Naive B cell (primary cell): Measurements from ENCODE around the gene PWP2. TPM values are rescaled to one million over a fixed set of nuclear protein-coding genes. Genes with fewer than 3 reads are reported as not detected.
"Not testable (repeated sequence)": the region's sequence is repeated elsewhere in the genome, so short reads cannot be mapped to it uniquely, and the experiment has no call there.

Source experiments
- ATAC-seq, 2 donors: fragments of 150-1000 bp; cut with Tn5 transposase; 2 replicates each; pipeline ENCODE4 v1.10.0; 2021; ENCODE audit warnings: low read depth in 2 of 2, mild to moderate bottlenecking in 2 of 2, moderate library complexity in 2 of 2
- DNase-seq: peaks from one replicate; pipeline ENCODE4 v3.0.0; 2022
- H3K27ac Mint-ChIP-seq, 6 donors: one replicate each; pipeline ENCODE4 v1.8.0; 2020 to 2022; ENCODE audit warnings: mild to moderate bottlenecking in 6 of 6, mixed read lengths in 6 of 6, moderate library complexity in 5 of 6, inconsistent platforms in 2 of 6
- H3K27me3 Mint-ChIP-seq, 3 donors: one replicate each; pipeline ENCODE4 v1.8.0; 2021 to 2022; ENCODE audit warnings: mixed read lengths in 3 of 3, mild to moderate bottlenecking in 1 of 3
- H3K36me3 Mint-ChIP-seq, 2 donors: one replicate each; pipeline ENCODE4 v1.8.0; 2020 to 2022; ENCODE audit warnings: mixed read lengths in 2 of 2, inconsistent platforms in 1 of 2, mild to moderate bottlenecking in 1 of 2
- H3K4me1 Mint-ChIP-seq, 3 donors: one replicate each; pipeline ENCODE4 v1.8.0; 2020 to 2022; ENCODE audit warnings: mixed read lengths in 3 of 3, inconsistent platforms in 1 of 3, mild to moderate bottlenecking in 1 of 3, moderate library complexity in 1 of 3
- H3K4me3 Mint-ChIP-seq, 8 donors: one replicate each; pipeline ENCODE4 v1.8.0; 2020 to 2022; ENCODE audit warnings: mild to moderate bottlenecking in 8 of 8, mixed read lengths in 8 of 8, moderate library complexity in 8 of 8, inconsistent platforms in 2 of 8
- H3K9me3 Mint-ChIP-seq, 7 donors: one replicate each; pipeline ENCODE4 v1.8.0; 2020 to 2022; ENCODE audit warnings: mixed read lengths in 7 of 7, mild to moderate bottlenecking in 5 of 7, inconsistent platforms in 2 of 7, moderate library complexity in 1 of 7
- polyA plus RNA-seq, 6 donors: library from polyadenylated mRNA; unstranded; fragments of 300-500 nt; fragmentation: Illumina TruSeq; gene quantifications; one replicate each; pipeline ENCODE4 v1.2.3, GENCODE V29; 2021; ENCODE audit warnings: low read depth in 6 of 6

The PWP2 gene
- polyA plus RNA-seq, 6 donors from 2014 or later: 1.3 to 10.7 (median 4.3) TPM

GRCh38 chr21:44153214-44153888, 46.2 kb downstream of the PWP2 start:
- not testable (repeated sequence) for H3K4me3 Mint-ChIP-seq, H3K9me3 Mint-ChIP-seq, ATAC-seq, H3K27ac Mint-ChIP-seq, H3K36me3 Mint-ChIP-seq, DNase-seq, H3K4me1 Mint-ChIP-seq, H3K27me3 Mint-ChIP-seq

GRCh38 chr21:44153889-44154228, 46.7 kb downstream of the PWP2 start:
- DNase-seq (peak; percentile 49), ATAC-seq (peak; percentile 26 to 47)
- peak overlapping the region in 1 of 6 donors; percentile 54 for H3K27ac Mint-ChIP-seq
- not testable (repeated sequence) for H3K36me3 Mint-ChIP-seq, H3K27me3 Mint-ChIP-seq, H3K4me1 Mint-ChIP-seq, H3K4me3 Mint-ChIP-seq, H3K9me3 Mint-ChIP-seq

- not testable (repeated sequence) for H3K9me3 Mint-ChIP-seq, H3K4me1 Mint-ChIP-seq, H3K4me3 Mint-ChIP-seq, H3K27ac Mint-ChIP-seq, H3K27me3 Mint-ChIP-seq, DNase-seq, H3K36me3 Mint-ChIP-seq
- peak; percentile 40 for ATAC-seq
These were observed 47.6 kb downstream of the PWP2 start for GRCh38 chr21:44154816-44155230.

- H3K27ac Mint-ChIP-seq, H3K36me3 Mint-ChIP-seq, H3K9me3 Mint-ChIP-seq, H3K4me1 Mint-ChIP-seq, H3K4me3 Mint-ChIP-seq, DNase-seq, H3K27me3 Mint-ChIP-seq: not testable (repeated sequence)
- ATAC-seq: peak; percentile 37 to 38
These were observed 48.2 kb downstream of the PWP2 start for GRCh38 chr21:44155231-44155993.

GRCh38 chr21:44155994-44156380, 48.8 kb downstream of the PWP2 start:
- not testable (repeated sequence) for ATAC-seq, H3K4me1 Mint-ChIP-seq, H3K4me3 Mint-ChIP-seq, H3K27me3 Mint-ChIP-seq, DNase-seq, H3K36me3 Mint-ChIP-seq, H3K27ac Mint-ChIP-seq, H3K9me3 Mint-ChIP-seq

GRCh38 chr21:44157439-44158081, 50.4 kb downstream of the PWP2 start:
- not testable (repeated sequence) for H3K9me3 Mint-ChIP-seq, H3K36me3 Mint-ChIP-seq, H3K27me3 Mint-ChIP-seq, DNase-seq, H3K4me1 Mint-ChIP-seq
- Mint-ChIP-seq H3K4me3 (peak overlapping the region in 5 of 8 donors; percentile 40 to 82 (median 67)), H3K27ac (peak overlapping the region in 4 of 6 donors; percentile 94 to 98 (median 96))
- ATAC-seq: peak; percentile 22 to 42

GRCh38 chr21:44158082-44158468, 50.9 kb downstream of the PWP2 start:
- peak overlapping the region in 2 of 6 donors; percentile 94 to 97 for H3K27ac Mint-ChIP-seq
- ATAC-seq, DNase-seq, H3K4me1 Mint-ChIP-seq, H3K27me3 Mint-ChIP-seq, H3K36me3 Mint-ChIP-seq, H3K9me3 Mint-ChIP-seq: not testable (repeated sequence)
- peak overlapping the region in 2 of 8 donors; percentile 52 to 73 for H3K4me3 Mint-ChIP-seq

GRCh38 chr21:44159349-44160297, 52.4 kb downstream of the PWP2 start:
- Mint-ChIP-seq H3K27ac (peak overlapping the region in 3 of 6 donors; percentile 91 to 92 (median 91)), H3K4me3 (peak overlapping the region in 2 of 8 donors; percentile 69 to 80)
- peak; percentile 28 for DNase-seq
- not testable (repeated sequence) for H3K4me1 Mint-ChIP-seq, H3K9me3 Mint-ChIP-seq, H3K36me3 Mint-ChIP-seq, H3K27me3 Mint-ChIP-seq
- ATAC-seq: peak; percentile 56 to 61

GRCh38 chr21:44160298-44160672, 53.1 kb downstream of the PWP2 start:
- H3K36me3 Mint-ChIP-seq, H3K27me3 Mint-ChIP-seq, H3K9me3 Mint-ChIP-seq, H3K4me1 Mint-ChIP-seq, DNase-seq, ATAC-seq: not testable (repeated sequence)
- Mint-ChIP-seq H3K27ac (peak overlapping the region in 1 of 6 donors; percentile 91), H3K4me3 (peak overlapping the region in 1 of 8 donors; percentile 80)

- not testable (repeated sequence) for H3K27ac Mint-ChIP-seq, H3K27me3 Mint-ChIP-seq, H3K4me3 Mint-ChIP-seq, H3K4me1 Mint-ChIP-seq, DNase-seq, H3K36me3 Mint-ChIP-seq, H3K9me3 Mint-ChIP-seq
- peak in 1 of 2 donors; percentile 2 for ATAC-seq
These were observed 53.6 kb downstream of the PWP2 start for GRCh38 chr21:44160821-44161220.

- not testable (repeated sequence) for H3K27me3 Mint-ChIP-seq, H3K4me1 Mint-ChIP-seq, H3K4me3 Mint-ChIP-seq, ATAC-seq, DNase-seq, H3K9me3 Mint-ChIP-seq, H3K36me3 Mint-ChIP-seq, H3K27ac Mint-ChIP-seq
These were observed 56.0 kb downstream of the PWP2 start for GRCh38 chr21:44163167-44163653.

GRCh38 chr21:44165933-44166332, 58.7 kb downstream of the PWP2 start:
- not testable (repeated sequence) for H3K4me3 Mint-ChIP-seq, ATAC-seq, DNase-seq, H3K4me1 Mint-ChIP-seq, H3K36me3 Mint-ChIP-seq, H3K27me3 Mint-ChIP-seq, H3K27ac Mint-ChIP-seq, H3K9me3 Mint-ChIP-seq

- H3K27me3 Mint-ChIP-seq, H3K27ac Mint-ChIP-seq, H3K4me1 Mint-ChIP-seq, H3K9me3 Mint-ChIP-seq, H3K36me3 Mint-ChIP-seq, DNase-seq, H3K4me3 Mint-ChIP-seq: not testable (repeated sequence)
- ATAC-seq: peak; percentile 60 to 62
These were observed 60.3 kb downstream of the PWP2 start for GRCh38 chr21:44167527-44167926.
